Naive B cell (primary cell): ENCODE measurements around the gene CAMK2B. TPM values are rescaled to one million over a fixed set of nuclear protein-coding genes. Genes with fewer than 3 reads are reported as not detected.
"Not testable (repeated sequence)": the region's sequence is repeated elsewhere in the genome, so short reads cannot be mapped to it uniquely, and the experiment has no call there.

ENCODE experiments used
- ATAC-seq, 2 donors: fragments of 150-1000 bp; cut with Tn5 transposase; 2 replicates each; pipeline ENCODE4 v1.10.0; 2021; ENCODE audit warnings: low read depth in 2 of 2, mild to moderate bottlenecking in 2 of 2, moderate library complexity in 2 of 2
- DNase-seq: peaks from one replicate; pipeline ENCODE4 v3.0.0; 2022
- H3K27ac Mint-ChIP-seq, 6 donors: one replicate each; pipeline ENCODE4 v1.8.0; 2020 to 2022; ENCODE audit warnings: mild to moderate bottlenecking in 6 of 6, mixed read lengths in 6 of 6, moderate library complexity in 5 of 6, inconsistent platforms in 2 of 6
- H3K27me3 Mint-ChIP-seq, 3 donors: one replicate each; pipeline ENCODE4 v1.8.0; 2021 to 2022; ENCODE audit warnings: mixed read lengths in 3 of 3, mild to moderate bottlenecking in 1 of 3
- H3K36me3 Mint-ChIP-seq, 2 donors: one replicate each; pipeline ENCODE4 v1.8.0; 2020 to 2022; ENCODE audit warnings: mixed read lengths in 2 of 2, inconsistent platforms in 1 of 2, mild to moderate bottlenecking in 1 of 2
- H3K4me1 Mint-ChIP-seq, 3 donors: one replicate each; pipeline ENCODE4 v1.8.0; 2020 to 2022; ENCODE audit warnings: mixed read lengths in 3 of 3, inconsistent platforms in 1 of 3, mild to moderate bottlenecking in 1 of 3, moderate library complexity in 1 of 3
- H3K4me3 Mint-ChIP-seq, 8 donors: one replicate each; pipeline ENCODE4 v1.8.0; 2020 to 2022; ENCODE audit warnings: mild to moderate bottlenecking in 8 of 8, mixed read lengths in 8 of 8, moderate library complexity in 8 of 8, inconsistent platforms in 2 of 8
- H3K9me3 Mint-ChIP-seq, 7 donors: one replicate each; pipeline ENCODE4 v1.8.0; 2020 to 2022; ENCODE audit warnings: mixed read lengths in 7 of 7, mild to moderate bottlenecking in 5 of 7, inconsistent platforms in 2 of 7, moderate library complexity in 1 of 7
- polyA plus RNA-seq, 6 donors: library from polyadenylated mRNA; unstranded; fragments of 300-500 nt; fragmentation: Illumina TruSeq; gene quantifications; one replicate each; pipeline ENCODE4 v1.2.3, GENCODE V29; 2021; ENCODE audit warnings: low read depth in 6 of 6

CAMK2B gene
- polyA plus RNA-seq, 6 donors from 2014 or later: not detected

DNA sequence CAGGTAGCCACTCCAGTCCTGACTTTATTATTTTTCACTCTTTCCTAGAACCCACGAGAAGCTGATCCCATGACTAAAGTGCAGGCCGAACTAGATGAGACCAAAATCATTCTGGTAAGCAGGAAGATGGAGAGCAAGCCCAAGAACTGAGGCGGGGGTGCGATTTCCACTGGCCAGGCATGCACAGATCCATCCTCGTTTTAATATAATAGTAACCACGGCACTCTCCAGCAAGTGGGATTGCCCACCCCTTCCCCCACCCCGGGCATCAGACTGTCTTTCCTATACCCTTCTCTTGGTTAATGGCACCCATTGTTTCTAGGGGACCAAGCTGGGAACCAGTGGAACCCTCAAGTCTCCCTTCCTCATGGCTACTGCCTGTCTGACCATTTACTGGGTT lies 117.3 kb downstream of the CAMK2B start:
- Mint-ChIP-seq H3K9me3 (no peaks in the 10 kb centered on the region), H3K27ac (peak overlapping the region in 1 of 6 donors; percentile 14), H3K36me3 (peaks cover 21 to 47% of the 10 kb centered on the region in 2 donors), H3K27me3 (no peaks in the 10 kb centered on the region), H3K4me3 (no peak overlapping the region), H3K4me1 (peaks cover 0 to 13% (median 10%) of the 10 kb centered on the region in 3 donors)
- DNase-seq (no peak), ATAC-seq (no peak)

- H3K27me3 Mint-ChIP-seq: no peaks in the 10 kb centered on the region
- H3K27ac Mint-ChIP-seq: no peak overlapping the region
- H3K4me1 Mint-ChIP-seq: peaks cover 8 to 29% (median 24%) of the 10 kb centered on the region in 3 donors
- no peaks in the 10 kb centered on the region for H3K9me3 Mint-ChIP-seq
- no peak for DNase-seq
- peaks cover 21 to 35% of the 10 kb centered on the region in 2 donors for H3K36me3 Mint-ChIP-seq
- no peak for ATAC-seq
- H3K4me3 Mint-ChIP-seq: no peak overlapping the region
Measured at GRCh38 chr7:44206008-44206407, 119.4 kb downstream of the CAMK2B start.

DNA sequence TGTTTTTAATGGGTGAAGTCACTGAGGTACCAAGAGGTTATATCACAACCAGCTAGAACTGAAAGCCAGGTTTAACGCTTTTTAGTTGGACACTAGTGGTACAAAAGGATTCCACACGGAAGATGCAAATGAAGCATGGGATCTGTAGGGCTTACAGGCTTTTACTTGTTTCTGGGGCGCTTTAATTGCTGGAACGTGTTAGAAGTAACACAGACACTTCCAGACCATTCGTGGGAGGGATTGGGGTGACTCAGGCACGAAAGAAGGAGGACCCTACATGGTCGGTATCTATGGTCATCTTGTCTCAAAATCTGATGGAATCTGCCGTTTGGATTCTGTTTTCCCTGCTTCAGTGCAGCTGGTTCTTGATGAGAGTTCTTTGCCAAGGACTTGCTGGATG lies 123.6 kb downstream of the CAMK2B start:
- H3K4me1 Mint-ChIP-seq: peaks cover 10 to 29% (median 24%) of the 10 kb centered on the region in 3 donors
- peak overlapping the region in 7 of 8 donors; percentile 74 to 92 (median 84) for H3K4me3 Mint-ChIP-seq
- H3K27me3 Mint-ChIP-seq: peaks cover 0 to 5% (median 0%) of the 10 kb centered on the region in 3 donors
- ATAC-seq: no peak
- no peaks in the 10 kb centered on the region for H3K9me3 Mint-ChIP-seq
- H3K36me3 Mint-ChIP-seq: peaks cover 10 to 19% of the 10 kb centered on the region in 2 donors
- DNase-seq: no peak
- peak overlapping the region in 4 of 6 donors; percentile 33 to 89 (median 68) for H3K27ac Mint-ChIP-seq

DNA sequence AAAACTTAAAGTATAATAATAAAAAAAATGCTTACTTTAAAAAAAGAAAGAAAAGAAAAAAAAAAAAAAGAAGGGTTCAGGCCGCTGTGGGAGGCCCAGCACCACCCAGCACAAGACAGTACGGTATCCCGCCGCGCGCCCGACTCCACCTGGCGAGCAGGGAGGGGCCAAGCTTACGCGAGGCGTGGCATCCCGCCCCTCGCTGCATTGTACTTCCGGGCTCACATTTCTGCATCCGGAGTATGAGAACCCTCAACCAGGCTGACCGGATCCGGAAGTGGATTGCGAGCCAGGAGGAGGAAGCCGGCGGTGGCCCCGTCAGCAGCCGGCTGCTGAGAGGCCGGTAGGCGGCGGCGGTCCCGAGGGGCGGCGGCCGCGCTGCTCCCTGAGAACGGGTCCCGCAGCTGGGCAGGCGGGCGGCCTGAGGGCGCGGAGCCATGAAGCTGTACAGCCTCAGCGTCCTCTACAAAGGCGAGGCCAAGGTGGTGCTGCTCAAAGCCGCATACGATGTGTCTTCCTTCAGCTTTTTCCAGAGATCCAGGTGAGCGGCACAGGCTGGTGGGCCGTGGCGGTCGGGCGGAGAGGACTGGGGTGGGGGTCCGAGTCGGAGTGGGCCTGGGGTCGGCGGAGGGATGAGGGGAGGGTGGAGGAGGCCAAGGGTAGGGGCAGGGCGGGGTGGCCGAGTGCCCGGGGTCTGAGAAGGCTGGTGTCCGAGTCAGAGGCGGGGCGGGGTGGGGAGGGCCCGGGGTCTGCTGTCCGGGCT lies 124.5 kb downstream of the CAMK2B start, which contains the start of gene YKT6:
YKT6 (plus strand) TSS at position 280 of the 763 bp plus-strand sequence; CDS start at position 438, 158 bp downstream.
- peak; percentile 99 for ATAC-seq
- Mint-ChIP-seq H3K4me3 (peak within 1 kb of the TSS; percentile 74 to 92 (median 86)), H3K4me1 (peaks cover 10 to 34% (median 24%) of the 10 kb centered on the region in 3 donors), H3K9me3 (no peaks in the 10 kb centered on the region), H3K27ac (peak within 1 kb of the TSS; percentile 49 to 94 (median 74)), H3K27me3 (peaks cover 0 to 5% (median 5%) of the 10 kb centered on the region in 3 donors), H3K36me3 (peaks cover 10 to 14% of the 10 kb centered on the region in 2 donors)
- peak; percentile 92 for DNase-seq

- H3K36me3 Mint-ChIP-seq, H3K9me3 Mint-ChIP-seq, H3K27me3 Mint-ChIP-seq, ATAC-seq, DNase-seq, H3K27ac Mint-ChIP-seq: not testable (repeated sequence)
- Mint-ChIP-seq H3K4me3 (peak overlapping the region in 6 of 8 donors; percentile 5 to 58 (median 47)), H3K4me1 (peaks cover 10 to 34% (median 20%) of the 10 kb centered on the region in 3 donors)
Measured at GRCh38 chr7:44200163-44200562, 125.2 kb downstream of the CAMK2B start.

GRCh38 chr7:44197474-44197873 lies 127.9 kb downstream of the CAMK2B start:
- no peak for ATAC-seq
- no peak for DNase-seq
- H3K27me3 Mint-ChIP-seq: peaks cover 5 to 20% (median 14%) of the 10 kb centered on the region in 3 donors
- H3K36me3 Mint-ChIP-seq: no peaks in the 10 kb centered on the region
- H3K9me3 Mint-ChIP-seq: no peaks in the 10 kb centered on the region
- H3K27ac Mint-ChIP-seq: no peak overlapping the region
- H3K4me1 Mint-ChIP-seq: peaks cover 10 to 18% (median 10%) of the 10 kb centered on the region in 3 donors
- peak overlapping the region in 1 of 8 donors; percentile 29 for H3K4me3 Mint-ChIP-seq

GRCh38 chr7:44196450-44196872 lies 128.9 kb downstream of the CAMK2B start:
- H3K36me3 Mint-ChIP-seq: no peaks in the 10 kb centered on the region
- peaks cover 5 to 24% (median 14%) of the 10 kb centered on the region in 3 donors for H3K27me3 Mint-ChIP-seq
- peak overlapping the region in 2 of 6 donors; percentile 51 to 69 for H3K27ac Mint-ChIP-seq
- peaks cover 1 to 7% (median 4%) of the 10 kb centered on the region in 3 donors for H3K4me1 Mint-ChIP-seq
- ATAC-seq: no peak
- H3K4me3 Mint-ChIP-seq: peak overlapping the region in 2 of 8 donors; percentile 39 to 52
- DNase-seq: peak; percentile 25
- no peaks in the 10 kb centered on the region for H3K9me3 Mint-ChIP-seq

DNA sequence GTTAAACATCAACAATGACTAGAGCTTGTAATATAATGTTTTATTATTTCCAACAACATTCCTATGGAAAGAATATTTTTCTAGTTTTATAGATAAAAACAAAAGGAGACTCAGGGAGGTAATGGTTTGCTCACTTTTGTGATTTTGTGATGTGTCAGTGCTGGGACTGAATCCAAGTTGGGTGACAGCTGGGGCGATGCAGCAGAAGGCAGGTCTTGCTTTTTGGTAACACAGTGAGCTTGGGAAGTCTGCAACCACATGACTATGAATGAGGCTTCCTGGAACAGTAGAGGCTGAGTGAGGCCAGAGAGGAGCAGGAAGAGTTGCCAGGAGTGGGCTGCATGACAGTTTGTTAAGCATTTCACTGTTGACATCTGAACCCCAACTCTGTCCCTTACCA lies 129.5 kb downstream of the CAMK2B start:
- DNase-seq (no peak), ATAC-seq (no peak)
- Mint-ChIP-seq H3K27me3 (peaks cover 5 to 28% (median 19%) of the 10 kb centered on the region in 3 donors), H3K27ac (no peak overlapping the region), H3K4me3 (peak overlapping the region in 1 of 8 donors; percentile 39), H3K9me3 (no peaks in the 10 kb centered on the region), H3K4me1 (peaks cover 0 to 5% (median under 1%) of the 10 kb centered on the region in 3 donors), H3K36me3 (no peaks in the 10 kb centered on the region)

- H3K4me1 Mint-ChIP-seq: peaks cover 0 to 5% (median 0%) of the 10 kb centered on the region in 3 donors
- H3K27me3 Mint-ChIP-seq: peaks cover 5 to 30% (median 22%) of the 10 kb centered on the region in 3 donors
- H3K9me3 Mint-ChIP-seq: no peaks in the 10 kb centered on the region
- DNase-seq (no peak), ATAC-seq (no peak)
- H3K4me3 Mint-ChIP-seq: no peak overlapping the region
- no peak overlapping the region for H3K27ac Mint-ChIP-seq
- H3K36me3 Mint-ChIP-seq: no peaks in the 10 kb centered on the region
Measured at GRCh38 chr7:44194562-44195145, 130.7 kb downstream of the CAMK2B start.

DNA sequence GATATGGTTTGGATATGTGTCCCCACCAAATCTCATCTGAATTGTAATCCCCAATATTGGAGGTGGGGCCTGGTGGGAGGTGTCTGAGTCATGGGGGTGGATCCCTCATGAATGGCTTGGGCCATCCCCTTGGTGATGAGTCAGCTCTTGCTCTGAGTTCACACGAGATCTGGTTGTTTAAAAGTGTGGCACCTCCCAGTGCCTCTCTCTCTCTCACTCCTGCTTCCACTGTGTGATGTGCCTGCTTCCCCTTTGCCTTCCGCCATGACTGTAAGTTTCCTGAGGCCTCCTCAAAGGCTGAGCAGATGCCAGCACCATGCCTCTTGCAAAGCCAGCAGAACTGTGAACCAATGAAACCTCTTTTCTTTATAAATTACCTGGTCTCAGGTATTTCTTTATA lies 131.3 kb downstream of the CAMK2B start:
- no peaks in the 10 kb centered on the region for H3K9me3 Mint-ChIP-seq
- peaks cover 5 to 30% (median 22%) of the 10 kb centered on the region in 3 donors for H3K27me3 Mint-ChIP-seq
- DNase-seq (no peak), ATAC-seq (no peak)
- H3K4me1 Mint-ChIP-seq: peaks cover 0 to 5% (median 0%) of the 10 kb centered on the region in 3 donors
- H3K36me3 Mint-ChIP-seq: no peaks in the 10 kb centered on the region
- no peak overlapping the region for H3K4me3 Mint-ChIP-seq
- H3K27ac Mint-ChIP-seq: no peak overlapping the region

GRCh38 chr7:44193011-44193802 lies 132.2 kb downstream of the CAMK2B start:
- no peak for DNase-seq
- H3K27me3 Mint-ChIP-seq: peaks cover 5 to 31% (median 22%) of the 10 kb centered on the region in 3 donors
- no peak for ATAC-seq

DNA sequence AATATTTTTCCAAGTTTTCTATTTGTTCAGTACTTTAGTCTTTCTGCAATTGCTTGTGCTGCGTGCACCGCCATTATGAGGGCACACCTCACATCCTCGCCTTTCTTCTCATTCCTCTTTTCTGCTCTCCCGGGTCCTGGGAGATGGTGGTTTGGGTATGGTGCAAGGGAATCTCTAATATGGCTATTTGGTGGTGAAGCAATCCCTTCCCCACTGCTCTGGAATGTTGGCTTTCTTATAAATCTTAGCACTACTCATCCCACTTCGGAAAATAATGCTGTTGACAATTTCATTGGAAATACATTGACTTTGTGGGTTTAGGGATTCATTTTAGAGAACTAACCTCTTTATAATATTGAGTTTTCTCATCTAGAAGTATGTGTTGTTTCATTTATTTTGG lies 134.2 kb downstream of the CAMK2B start:
- no peak overlapping the region for H3K27ac Mint-ChIP-seq
- no peaks in the 10 kb centered on the region for H3K9me3 Mint-ChIP-seq
- peaks cover under 1 to 29% (median 22%) of the 10 kb centered on the region in 3 donors for H3K27me3 Mint-ChIP-seq
- no peak overlapping the region for H3K4me3 Mint-ChIP-seq
- no peaks in the 10 kb centered on the region for H3K36me3 Mint-ChIP-seq
- DNase-seq: no peak
- peaks cover 0 to 1% (median 0%) of the 10 kb centered on the region in 3 donors for H3K4me1 Mint-ChIP-seq
- ATAC-seq: no peak

More at GRCh38 chr7:44193011-44193802, 132.2 kb downstream of the CAMK2B start:
- no peaks in the 10 kb centered on the region for H3K9me3 Mint-ChIP-seq
- H3K27ac Mint-ChIP-seq: no peak overlapping the region
- no peaks in the 10 kb centered on the region for H3K36me3 Mint-ChIP-seq
- peaks cover 0 to 5% (median 0%) of the 10 kb centered on the region in 3 donors for H3K4me1 Mint-ChIP-seq
- no peak overlapping the region for H3K4me3 Mint-ChIP-seq
